HL-60 (cell line): ENCODE measurements around the gene DPPA2.

Experiments used
- DNase-seq, 2 experiments: peaks; one replicate each; pipeline ENCODE4 v3.0.0-alpha.2; 2010 to 2020; ENCODE audit warnings: low read depth in 1 of 2, low spot score in 1 of 2
- H3K27ac ChIP-seq: fragments of 250-450 bp; sonication (Bioruptor Pico); replicated peaks from 2 replicates; pipeline ENCODE4 v1.5.1; 2020; ENCODE audit warnings: mild to moderate bottlenecking, moderate library complexity
- H3K27me3 ChIP-seq: fragments of 250-450 bp; sonication (Bioruptor Pico); 2 replicates; pipeline ENCODE4 v1.5.1; 2021; ENCODE audit warnings: mild to moderate bottlenecking, moderate library complexity; ENCODE audit not compliant: insufficient read depth, poor library complexity, severe bottlenecking
- H3K4me3 ChIP-seq: replicated peaks from 2 replicates; pipeline ENCODE4 v1.5.1; 2011; ENCODE audit warnings: mild to moderate bottlenecking, control low read depth, low read length; ENCODE audit not compliant: insufficient read depth
- GABPA ChIP-seq: IDR thresholded peaks from 2 replicates; pipeline ENCODE4 v1.6.1; 2012; ENCODE audit warnings: low read depth
- POLR2AphosphoS5 ChIP-seq: IDR thresholded peaks from 2 replicates; pipeline ENCODE4 v1.6.1; 2012; ENCODE audit warnings: low read depth
- SPI1 ChIP-seq: IDR thresholded peaks from 2 replicates; pipeline ENCODE4 v1.6.1; 2012; ENCODE audit warnings: low read depth, mild to moderate bottlenecking, borderline replicate concordance
- TF ChIP-seq, protein P1 (sequence below): IDR thresholded peaks from one replicate; pipeline ENCODE4 v1.5.1; 2011; ENCODE audit warnings: low read length, control low read depth, inconsistent platforms; ENCODE audit not compliant: insufficient read depth
- TF ChIP-seq, protein P2 (sequence below): IDR thresholded peaks from 2 replicates; pipeline ENCODE4 v1.6.1; 2012; ENCODE audit warnings: low read depth; ENCODE audit not compliant: insufficient replicate concordance

The DPPA2 gene

DNA sequence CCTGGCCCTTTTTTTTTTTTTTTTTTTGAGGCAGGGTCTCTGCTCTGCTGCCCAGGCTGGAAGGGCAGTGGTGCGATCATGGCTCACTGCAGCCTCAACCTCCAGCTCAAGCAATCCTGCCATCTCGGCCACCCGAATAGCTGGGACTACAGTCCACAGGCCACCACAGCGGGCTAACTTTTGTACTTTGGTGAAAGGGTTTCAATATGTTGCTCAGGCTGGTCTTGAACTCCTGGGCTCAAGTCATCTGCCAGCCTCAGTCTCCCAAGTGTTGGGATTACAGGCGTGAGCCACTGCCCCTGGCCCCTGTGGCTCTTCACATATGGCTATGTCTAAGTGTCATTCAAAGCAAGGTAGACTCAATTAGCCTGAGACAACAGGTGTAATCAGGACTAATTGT lies 8.8 kb upstream of the DPPA2 start:
- Histone ChIP-seq H3K27ac (no peak overlapping the region), H3K27me3 (no peaks in the 10 kb centered on the region), H3K4me3 (no peak overlapping the region)
- TF ChIP-seq, protein P1, sequence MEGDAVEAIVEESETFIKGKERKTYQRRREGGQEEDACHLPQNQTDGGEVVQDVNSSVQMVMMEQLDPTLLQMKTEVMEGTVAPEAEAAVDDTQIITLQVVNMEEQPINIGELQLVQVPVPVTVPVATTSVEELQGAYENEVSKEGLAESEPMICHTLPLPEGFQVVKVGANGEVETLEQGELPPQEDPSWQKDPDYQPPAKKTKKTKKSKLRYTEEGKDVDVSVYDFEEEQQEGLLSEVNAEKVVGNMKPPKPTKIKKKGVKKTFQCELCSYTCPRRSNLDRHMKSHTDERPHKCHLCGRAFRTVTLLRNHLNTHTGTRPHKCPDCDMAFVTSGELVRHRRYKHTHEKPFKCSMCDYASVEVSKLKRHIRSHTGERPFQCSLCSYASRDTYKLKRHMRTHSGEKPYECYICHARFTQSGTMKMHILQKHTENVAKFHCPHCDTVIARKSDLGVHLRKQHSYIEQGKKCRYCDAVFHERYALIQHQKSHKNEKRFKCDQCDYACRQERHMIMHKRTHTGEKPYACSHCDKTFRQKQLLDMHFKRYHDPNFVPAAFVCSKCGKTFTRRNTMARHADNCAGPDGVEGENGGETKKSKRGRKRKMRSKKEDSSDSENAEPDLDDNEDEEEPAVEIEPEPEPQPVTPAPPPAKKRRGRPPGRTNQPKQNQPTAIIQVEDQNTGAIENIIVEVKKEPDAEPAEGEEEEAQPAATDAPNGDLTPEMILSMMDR, result no peak
- TF ChIP-seq GABPA (no peak), SPI1 (no peak), POLR2AphosphoS5 (no peak)
- TF ChIP-seq, protein P2, sequence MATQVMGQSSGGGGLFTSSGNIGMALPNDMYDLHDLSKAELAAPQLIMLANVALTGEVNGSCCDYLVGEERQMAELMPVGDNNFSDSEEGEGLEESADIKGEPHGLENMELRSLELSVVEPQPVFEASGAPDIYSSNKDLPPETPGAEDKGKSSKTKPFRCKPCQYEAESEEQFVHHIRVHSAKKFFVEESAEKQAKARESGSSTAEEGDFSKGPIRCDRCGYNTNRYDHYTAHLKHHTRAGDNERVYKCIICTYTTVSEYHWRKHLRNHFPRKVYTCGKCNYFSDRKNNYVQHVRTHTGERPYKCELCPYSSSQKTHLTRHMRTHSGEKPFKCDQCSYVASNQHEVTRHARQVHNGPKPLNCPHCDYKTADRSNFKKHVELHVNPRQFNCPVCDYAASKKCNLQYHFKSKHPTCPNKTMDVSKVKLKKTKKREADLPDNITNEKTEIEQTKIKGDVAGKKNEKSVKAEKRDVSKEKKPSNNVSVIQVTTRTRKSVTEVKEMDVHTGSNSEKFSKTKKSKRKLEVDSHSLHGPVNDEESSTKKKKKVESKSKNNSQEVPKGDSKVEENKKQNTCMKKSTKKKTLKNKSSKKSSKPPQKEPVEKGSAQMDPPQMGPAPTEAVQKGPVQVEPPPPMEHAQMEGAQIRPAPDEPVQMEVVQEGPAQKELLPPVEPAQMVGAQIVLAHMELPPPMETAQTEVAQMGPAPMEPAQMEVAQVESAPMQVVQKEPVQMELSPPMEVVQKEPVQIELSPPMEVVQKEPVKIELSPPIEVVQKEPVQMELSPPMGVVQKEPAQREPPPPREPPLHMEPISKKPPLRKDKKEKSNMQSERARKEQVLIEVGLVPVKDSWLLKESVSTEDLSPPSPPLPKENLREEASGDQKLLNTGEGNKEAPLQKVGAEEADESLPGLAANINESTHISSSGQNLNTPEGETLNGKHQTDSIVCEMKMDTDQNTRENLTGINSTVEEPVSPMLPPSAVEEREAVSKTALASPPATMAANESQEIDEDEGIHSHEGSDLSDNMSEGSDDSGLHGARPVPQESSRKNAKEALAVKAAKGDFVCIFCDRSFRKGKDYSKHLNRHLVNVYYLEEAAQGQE, result no peak
- no peak for DNase-seq

DNA sequence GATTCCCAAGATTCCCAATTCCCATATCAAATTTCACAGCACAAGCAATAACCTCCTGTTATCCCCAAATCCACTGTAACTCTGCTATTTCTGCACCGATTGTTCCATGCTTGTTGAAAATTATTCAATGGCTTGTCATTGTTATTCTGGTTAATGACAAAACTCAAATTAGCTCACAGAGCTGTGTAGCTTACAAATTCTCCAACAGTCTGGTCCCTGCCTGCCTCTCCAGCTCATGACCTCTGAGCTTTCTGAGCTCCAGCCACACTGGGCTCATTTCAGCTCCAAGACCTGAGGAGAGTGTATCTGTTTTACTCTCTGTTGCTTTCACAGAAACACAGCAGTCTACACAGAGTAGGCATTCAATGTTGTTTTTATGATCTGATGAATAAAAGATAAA lies 3.3 kb downstream of the DPPA2 start:
- H3K27ac ChIP-seq, result no peak overlapping the region
- DNase-seq, result no peak
- no peak for TF ChIP-seq GABPA
- TF ChIP-seq, protein P2, result no peak
- TF ChIP-seq SPI1, result no peak
- TF ChIP-seq, protein P1, result no peak
- no peak for TF ChIP-seq POLR2AphosphoS5
- no peaks in the 10 kb centered on the region for H3K27me3 ChIP-seq
- H3K4me3 ChIP-seq, result no peak overlapping the region

DNA sequence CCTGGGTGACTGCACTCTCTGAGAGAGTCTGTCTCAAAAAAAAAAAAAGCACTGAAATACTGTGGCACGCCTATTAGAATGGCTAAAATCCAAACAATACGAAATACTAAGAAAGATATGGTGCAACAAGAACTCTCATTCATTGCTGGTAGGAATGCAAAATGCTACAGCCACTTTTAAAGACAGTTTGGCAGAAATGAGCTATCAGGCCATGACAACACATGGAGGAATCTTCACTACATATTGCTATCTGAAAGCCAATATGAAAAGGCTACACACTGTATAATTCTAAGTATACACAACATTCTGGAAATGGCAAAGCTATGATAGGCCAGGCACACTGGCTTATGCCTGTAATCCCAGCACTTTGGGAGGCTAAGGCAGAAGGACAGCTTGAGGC lies 18.8 kb downstream of the DPPA2 start:
- DNase-seq, result no peak
- no peak for TF ChIP-seq SPI1
- TF ChIP-seq, protein P1, result no peak
- no peak for TF ChIP-seq POLR2AphosphoS5
- TF ChIP-seq GABPA, result no peak
- TF ChIP-seq, protein P2, result no peak
- Histone ChIP-seq H3K27me3 (no peaks in the 10 kb centered on the region), H3K4me3 (no peak overlapping the region), H3K27ac (no peak overlapping the region)
